Measurements from ENCODE around the gene SPATA12. TPM values are rescaled to one million over a fixed set of nuclear protein-coding genes. Genes with fewer than 3 reads are reported as not detected.

The SPATA12 gene
- total and polyA plus RNA-seq, 4 donors = 0.20 TPM; not detected in 3

DNA sequence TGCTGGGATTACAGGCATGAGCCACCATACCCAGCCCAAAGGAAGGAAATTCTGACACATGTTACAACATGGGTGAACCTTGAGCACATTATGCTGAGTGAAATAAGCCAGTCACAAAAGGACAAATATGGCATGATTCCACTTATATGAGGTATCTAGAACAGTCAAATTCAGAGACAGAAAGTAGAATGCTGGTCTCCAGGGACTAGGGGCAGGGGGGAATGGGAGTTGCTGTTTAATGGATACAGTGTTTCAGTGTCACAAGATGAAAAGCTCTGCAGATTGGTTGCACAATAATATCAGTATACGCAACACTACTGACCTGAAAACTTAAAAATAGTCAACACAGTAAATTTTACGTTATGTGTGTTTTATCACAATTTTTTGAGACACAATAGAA, 4.1 kb downstream of the SPATA12 start:
- Histone ChIP-seq H3K4me1 (ENCODE audit: control insufficient read depth, insufficient read depth, low read length) (peaks cover 9% of the 10 kb centered on the region), H3K27me3 (ENCODE audit: control insufficient read depth, insufficient read depth, low read length) (no peaks in the 10 kb centered on the region), H3K36me3 (ENCODE audit: control insufficient read depth, insufficient read depth, low read length) (no peaks in the 10 kb centered on the region), H3K27ac (ENCODE audit: low read depth, low read length) (no peak overlapping the region), H3K4me3 (ENCODE audit: low read depth, low read length) (no peak overlapping the region), H3K9me3 (ENCODE audit: control insufficient read depth, insufficient read depth, low read length) (no peaks in the 10 kb centered on the region)
- WGBS (ENCODE audit: insufficient coverage) = no CpG with 5 or more reads among the region's 2 CpGs
- no peak for DNase-seq (ENCODE audit: low read depth in 4 of 6, low spot score in 6 of 6)

DNA sequence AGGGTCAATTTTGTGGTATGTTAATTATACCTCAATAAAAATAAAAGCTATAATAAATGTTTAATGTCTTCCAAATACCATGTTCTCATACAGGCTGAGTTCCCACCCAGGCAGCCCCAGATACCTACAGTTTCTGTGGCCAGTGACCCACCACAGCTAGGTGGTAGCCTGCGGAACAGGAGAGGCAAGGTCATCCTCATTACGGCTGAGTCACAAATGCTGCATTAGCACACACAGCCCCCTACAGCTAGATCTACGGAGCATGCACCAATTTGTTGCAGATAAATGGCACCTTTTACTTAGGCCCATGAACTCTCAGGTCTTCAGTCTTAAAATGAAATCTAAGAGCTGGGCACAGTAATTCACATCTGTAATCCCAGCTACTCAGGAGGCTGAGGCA, 5.1 kb downstream of the SPATA12 start:
- Histone ChIP-seq H3K27me3 (ENCODE audit: control insufficient read depth, insufficient read depth, low read length) (no peaks in the 10 kb centered on the region), H3K27ac (ENCODE audit: low read depth, low read length) (no peak overlapping the region), H3K36me3 (ENCODE audit: control insufficient read depth, insufficient read depth, low read length) (no peaks in the 10 kb centered on the region), H3K4me1 (ENCODE audit: control insufficient read depth, insufficient read depth, low read length) (peaks cover 9% of the 10 kb centered on the region), H3K4me3 (ENCODE audit: low read depth, low read length) (no peak overlapping the region), H3K9me3 (ENCODE audit: control insufficient read depth, insufficient read depth, low read length) (no peaks in the 10 kb centered on the region)
- DNase-seq (ENCODE audit: low read depth in 4 of 6, low spot score in 6 of 6) = no peak
- WGBS (ENCODE audit: insufficient coverage) = 78% methylated on average over 3 of the region's 3 CpGs

DNA sequence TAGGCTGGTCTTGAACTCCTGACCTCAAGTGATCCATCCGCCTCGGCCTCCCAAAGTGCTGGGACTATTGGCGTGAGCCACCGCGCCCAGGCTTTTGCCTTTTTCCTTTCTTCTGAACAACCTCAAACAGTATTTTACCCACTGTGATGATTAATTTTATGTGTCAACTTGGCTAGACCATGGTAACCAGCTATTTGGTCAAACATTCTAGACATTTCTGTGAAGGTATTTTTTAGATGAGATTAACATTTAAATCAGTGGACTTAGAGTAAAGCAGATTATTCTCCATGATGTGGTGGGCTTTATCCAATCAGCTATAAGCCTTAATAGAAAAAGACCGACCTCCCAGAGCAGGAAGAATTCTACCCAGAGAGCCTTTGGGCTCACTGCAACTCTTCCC, 6.0 kb downstream of the SPATA12 start:
- Histone ChIP-seq H3K27me3 (ENCODE audit: control insufficient read depth, insufficient read depth, low read length) (no peaks in the 10 kb centered on the region), H3K9me3 (ENCODE audit: control insufficient read depth, insufficient read depth, low read length) (no peaks in the 10 kb centered on the region), H3K4me1 (ENCODE audit: control insufficient read depth, insufficient read depth, low read length) (peaks cover 9% of the 10 kb centered on the region), H3K4me3 (ENCODE audit: low read depth, low read length) (no peak overlapping the region), H3K36me3 (ENCODE audit: control insufficient read depth, insufficient read depth, low read length) (no peaks in the 10 kb centered on the region), H3K27ac (ENCODE audit: low read depth, low read length) (no peak overlapping the region)
- DNase-seq (ENCODE audit: low read depth in 4 of 6, low spot score in 6 of 6) = no peak
- WGBS (ENCODE audit: insufficient coverage) = 88% methylated on average over 1 of the region's 6 CpGs

DNA sequence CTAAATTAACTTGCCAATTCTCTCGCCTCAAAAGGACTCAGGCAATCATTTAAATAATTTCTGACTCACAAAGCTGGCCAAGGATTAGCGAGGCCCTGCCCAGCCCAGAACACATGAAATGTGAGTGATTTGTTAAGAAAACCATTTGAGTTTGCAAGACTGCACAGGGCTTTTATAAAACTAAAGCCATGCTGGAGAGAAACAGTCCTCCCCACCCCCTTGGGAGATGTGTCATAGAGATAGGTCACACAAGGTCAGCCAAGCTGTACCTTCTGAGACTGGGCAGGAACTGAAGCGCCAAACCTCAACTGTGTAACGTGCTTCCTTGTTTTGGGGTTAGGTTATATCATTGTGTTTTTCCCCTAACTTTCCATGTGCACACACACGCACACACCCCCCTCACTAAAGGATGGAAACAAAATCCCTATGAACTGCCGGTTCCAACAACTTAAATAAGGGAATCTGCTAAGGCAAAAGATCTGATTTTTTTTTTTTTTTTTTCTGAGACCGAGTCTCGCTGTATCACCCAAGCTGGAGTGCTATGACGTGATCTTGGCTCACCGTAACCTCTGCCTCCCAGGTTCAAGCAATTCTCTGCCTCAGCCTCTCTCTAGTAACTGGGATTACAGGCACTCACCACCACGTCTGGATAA, 8.1 kb downstream of the SPATA12 start:
- Histone ChIP-seq H3K36me3 (ENCODE audit: control insufficient read depth, insufficient read depth, low read length) (no peaks in the 10 kb centered on the region), H3K4me3 (ENCODE audit: low read depth, low read length) (no peak overlapping the region), H3K4me1 (ENCODE audit: control insufficient read depth, insufficient read depth, low read length) (no peaks in the 10 kb centered on the region), H3K27ac (ENCODE audit: low read depth, low read length) (no peak overlapping the region), H3K9me3 (ENCODE audit: control insufficient read depth, insufficient read depth, low read length) (no peaks in the 10 kb centered on the region), H3K27me3 (ENCODE audit: control insufficient read depth, insufficient read depth, low read length) (no peaks in the 10 kb centered on the region)
- 66% methylated on average over 4 of the region's 11 CpGs for WGBS (ENCODE audit: insufficient coverage)
- no peak for DNase-seq (ENCODE audit: low read depth in 4 of 6, low spot score in 6 of 6)

DNA sequence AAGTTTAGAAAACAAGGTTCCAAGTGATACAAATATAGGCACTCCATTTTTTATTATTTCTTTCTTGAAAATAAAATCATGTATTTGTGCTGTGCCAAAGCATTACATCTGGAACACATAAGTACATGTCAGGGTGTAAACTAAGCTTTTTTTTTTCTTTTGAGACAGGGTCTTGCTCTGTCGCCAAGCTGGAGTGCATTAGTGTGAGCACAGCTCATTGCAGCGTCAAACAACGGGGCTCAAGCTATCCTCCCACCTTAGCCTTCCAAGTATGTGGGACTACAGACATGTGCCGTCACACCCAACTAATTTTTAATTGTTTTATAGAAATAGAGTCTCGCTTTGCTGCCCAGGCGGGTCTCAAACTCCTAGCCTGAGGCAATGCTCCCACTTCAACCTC, 9.0 kb downstream of the SPATA12 start:
- Histone ChIP-seq H3K4me1 (ENCODE audit: control insufficient read depth, insufficient read depth, low read length) (no peaks in the 10 kb centered on the region), H3K9me3 (ENCODE audit: control insufficient read depth, insufficient read depth, low read length) (no peaks in the 10 kb centered on the region), H3K27me3 (ENCODE audit: control insufficient read depth, insufficient read depth, low read length) (no peaks in the 10 kb centered on the region), H3K36me3 (ENCODE audit: control insufficient read depth, insufficient read depth, low read length) (no peaks in the 10 kb centered on the region), H3K4me3 (ENCODE audit: low read depth, low read length) (no peak overlapping the region), H3K27ac (ENCODE audit: low read depth, low read length) (no peak overlapping the region)
- DNase-seq (ENCODE audit: low read depth in 4 of 6, low spot score in 6 of 6) = no peak
- WGBS (ENCODE audit: insufficient coverage) = no CpG with 5 or more reads among the region's 6 CpGs

DNA sequence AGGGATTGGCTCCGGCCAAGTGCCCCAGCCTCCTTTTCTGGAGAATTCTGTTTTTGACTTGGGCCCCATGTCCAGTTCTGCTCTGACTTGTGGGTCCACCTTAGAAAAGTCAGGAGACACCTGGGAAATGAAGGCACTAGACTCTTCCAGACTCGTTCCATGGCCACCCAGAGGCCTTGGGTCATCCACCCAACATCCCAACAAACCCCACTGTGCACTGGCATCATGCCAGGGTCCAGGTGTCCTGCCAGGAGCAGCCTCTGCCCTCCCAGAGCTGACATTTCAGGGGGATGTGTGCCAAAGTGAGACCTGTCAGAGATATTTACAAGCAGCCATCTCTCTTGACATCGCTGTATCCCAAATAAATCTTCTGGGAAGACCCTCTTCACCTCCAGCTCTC, 13.2 kb downstream of the SPATA12 start:
- Histone ChIP-seq H3K36me3 (ENCODE audit: control insufficient read depth, insufficient read depth, low read length) (no peaks in the 10 kb centered on the region), H3K27me3 (ENCODE audit: control insufficient read depth, insufficient read depth, low read length) (peaks cover 11% of the 10 kb centered on the region), H3K4me1 (ENCODE audit: control insufficient read depth, insufficient read depth, low read length) (peaks cover 7% of the 10 kb centered on the region), H3K9me3 (ENCODE audit: control insufficient read depth, insufficient read depth, low read length) (no peaks in the 10 kb centered on the region), H3K4me3 (ENCODE audit: low read depth, low read length) (no peak overlapping the region), H3K27ac (ENCODE audit: low read depth, low read length) (no peak overlapping the region)
- no peak for DNase-seq (ENCODE audit: low read depth in 4 of 6, low spot score in 6 of 6)
- 93% methylated on average over 2 of the region's 3 CpGs for WGBS (ENCODE audit: insufficient coverage)

DNA sequence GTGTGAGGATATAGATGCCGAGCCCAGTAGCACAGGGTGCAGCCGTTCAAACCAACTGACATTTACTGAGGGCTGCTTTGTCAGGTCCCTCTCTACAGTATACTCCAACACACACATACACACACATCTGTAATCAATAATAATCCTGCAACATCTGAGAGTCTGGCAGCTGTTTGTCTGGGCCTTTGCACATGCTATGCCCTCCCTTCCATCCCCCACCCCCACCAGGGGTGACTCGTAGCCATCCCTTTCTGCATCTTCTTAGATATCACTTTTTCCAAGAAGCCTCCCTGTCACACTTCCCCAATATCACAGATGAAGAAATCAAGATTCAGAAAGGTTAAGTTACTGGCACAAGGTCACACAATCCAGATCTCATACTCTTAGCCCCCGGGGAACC, 13.7 kb downstream of the SPATA12 start:
- 86% methylated on average over 3 of the region's 4 CpGs for WGBS (ENCODE audit: insufficient coverage)
- H3K9me3 ChIP-seq (ENCODE audit: control insufficient read depth, insufficient read depth, low read length) = no peaks in the 10 kb centered on the region
- no peaks in the 10 kb centered on the region for H3K36me3 ChIP-seq (ENCODE audit: control insufficient read depth, insufficient read depth, low read length)
- no peak for DNase-seq (ENCODE audit: low read depth in 4 of 6, low spot score in 6 of 6)
- no peak overlapping the region for H3K27ac ChIP-seq (ENCODE audit: low read depth, low read length)
- H3K27me3 ChIP-seq (ENCODE audit: control insufficient read depth, insufficient read depth, low read length) = peaks cover 11% of the 10 kb centered on the region
- peaks cover 11% of the 10 kb centered on the region for H3K4me1 ChIP-seq (ENCODE audit: control insufficient read depth, insufficient read depth, low read length)
- no peak overlapping the region for H3K4me3 ChIP-seq (ENCODE audit: low read depth, low read length)

DNA sequence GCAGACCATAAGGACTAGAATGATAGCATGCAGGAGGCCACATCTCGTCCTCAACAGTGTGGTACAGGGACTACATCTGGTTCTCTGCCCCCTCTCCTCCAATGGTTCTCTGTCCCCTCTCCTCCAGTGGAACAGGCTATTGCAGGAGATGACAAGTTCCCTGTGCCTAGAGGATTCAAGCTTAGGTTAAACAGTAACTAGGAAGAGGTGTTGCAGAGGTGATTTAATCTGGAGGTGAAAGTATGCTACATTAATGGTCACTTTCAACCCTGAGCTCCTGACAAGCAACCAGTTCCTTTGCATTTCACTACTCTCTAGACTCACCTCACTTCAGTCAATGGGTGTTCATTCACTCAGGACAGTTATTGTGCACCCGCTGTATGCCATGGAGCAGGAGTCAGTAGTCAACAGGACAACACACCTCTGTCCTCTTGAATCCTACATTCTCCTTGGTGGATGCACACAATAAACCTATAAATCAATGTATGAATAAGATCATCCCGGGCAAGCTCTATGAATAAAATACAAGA, 16.0 kb downstream of the SPATA12 start:
- 100% methylated on average over 2 of the region's 3 CpGs for WGBS (ENCODE audit: insufficient coverage)
- Histone ChIP-seq H3K9me3 (ENCODE audit: control insufficient read depth, insufficient read depth, low read length) (no peaks in the 10 kb centered on the region), H3K27ac (ENCODE audit: low read depth, low read length) (no peak overlapping the region), H3K36me3 (ENCODE audit: control insufficient read depth, insufficient read depth, low read length) (no peaks in the 10 kb centered on the region), H3K27me3 (ENCODE audit: control insufficient read depth, insufficient read depth, low read length) (peaks cover 11% of the 10 kb centered on the region), H3K4me1 (ENCODE audit: control insufficient read depth, insufficient read depth, low read length) (peaks cover 22% of the 10 kb centered on the region), H3K4me3 (ENCODE audit: low read depth, low read length) (no peak overlapping the region)
- DNase-seq (ENCODE audit: low read depth in 4 of 6, low spot score in 6 of 6) = no peak

DNA sequence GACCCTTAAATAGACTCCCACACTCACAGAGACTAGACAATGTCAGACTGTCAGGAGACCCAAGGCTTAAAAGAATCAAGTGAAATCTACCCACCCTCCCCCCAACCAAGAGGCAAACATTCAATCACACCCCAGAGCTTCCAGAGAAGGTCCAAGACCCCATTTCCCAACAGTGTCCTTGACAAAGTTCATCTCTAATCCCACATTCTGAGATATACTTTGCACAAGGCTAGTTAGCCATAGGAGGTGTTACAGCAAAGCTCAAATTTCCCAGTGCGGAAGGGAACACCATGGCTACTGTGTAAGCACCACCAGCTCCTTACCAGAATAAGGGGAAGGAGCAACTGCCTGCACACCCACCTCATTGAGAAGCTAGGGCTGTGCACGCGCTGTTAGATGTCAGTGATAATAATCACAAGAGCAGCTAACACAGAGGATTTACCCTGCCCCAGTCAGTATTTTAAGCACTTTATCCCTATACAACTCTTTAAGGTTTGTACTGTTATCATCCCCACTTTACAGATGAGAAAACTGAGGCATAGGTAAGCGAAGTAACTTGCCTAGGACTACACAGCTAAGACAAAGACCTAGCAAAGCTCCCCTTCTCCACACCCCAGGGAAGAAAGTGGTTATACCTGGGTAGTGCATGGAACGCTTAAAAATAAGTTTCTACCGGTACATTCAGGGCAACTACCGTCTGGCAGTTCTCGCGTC, 17.3 kb downstream of the SPATA12 start:
- Histone ChIP-seq H3K4me1 (ENCODE audit: control insufficient read depth, insufficient read depth, low read length) (peaks cover 22% of the 10 kb centered on the region), H3K4me3 (ENCODE audit: low read depth, low read length) (peak overlapping the region; percentile 68), H3K9me3 (ENCODE audit: control insufficient read depth, insufficient read depth, low read length) (no peaks in the 10 kb centered on the region), H3K27ac (ENCODE audit: low read depth, low read length) (no peak overlapping the region), H3K27me3 (ENCODE audit: control insufficient read depth, insufficient read depth, low read length) (peaks cover 11% of the 10 kb centered on the region), H3K36me3 (ENCODE audit: control insufficient read depth, insufficient read depth, low read length) (no peaks in the 10 kb centered on the region)
- WGBS (ENCODE audit: insufficient coverage) = 19% methylated on average over 6 of the region's 9 CpGs
- DNase-seq (ENCODE audit: low read depth in 4 of 6, low spot score in 6 of 6) = no peak

DNA sequence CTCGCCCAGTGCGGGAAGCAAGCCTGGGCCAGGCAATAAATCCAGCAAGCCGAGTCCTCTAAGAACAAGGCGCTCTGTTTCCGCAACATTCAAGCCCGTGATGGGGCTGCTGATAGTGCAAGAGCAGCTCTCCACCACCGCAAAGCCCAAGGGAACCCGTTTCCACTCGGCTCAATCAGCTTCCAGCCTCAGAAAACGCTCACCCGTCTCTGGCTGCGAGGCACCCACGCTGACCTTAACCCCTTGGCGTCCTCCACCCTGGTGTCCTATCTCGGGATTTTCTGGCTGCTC, 17.8 kb downstream of the SPATA12 start:
- Histone ChIP-seq H3K27me3 (ENCODE audit: control insufficient read depth, insufficient read depth, low read length) (peaks cover 11% of the 10 kb centered on the region), H3K9me3 (ENCODE audit: control insufficient read depth, insufficient read depth, low read length) (no peaks in the 10 kb centered on the region), H3K4me1 (ENCODE audit: control insufficient read depth, insufficient read depth, low read length) (peaks cover 22% of the 10 kb centered on the region), H3K36me3 (ENCODE audit: control insufficient read depth, insufficient read depth, low read length) (no peaks in the 10 kb centered on the region), H3K4me3 (ENCODE audit: low read depth, low read length) (peak overlapping the region; percentile 68), H3K27ac (ENCODE audit: low read depth, low read length) (no peak overlapping the region)
- DNase-seq (ENCODE audit: low read depth in 4 of 6, low spot score in 6 of 6) = peak in 3 of 6 donors; percentile 45 to 82 (median 71)
- under 1% methylated on average over 15 of the region's 15 CpGs for WGBS (ENCODE audit: insufficient coverage)

Measured in spinal cord (tissue), 10 donors.